GM12875 (cell line): ENCODE measurements around the gene NECTIN1.

Source experiments
- H3K4me3 ChIP-seq: one replicate; pipeline ENCODE4 v1.5.1; 2011; ENCODE audit warnings: low read depth, low read length, control low read depth
- CTCF ChIP-seq: IDR thresholded peaks from 2 replicates; pipeline ENCODE4 v1.5.1; 2011; ENCODE audit warnings: low read depth, mild to moderate bottlenecking, control low read depth, inconsistent platforms, low read length, moderate library complexity, borderline replicate concordance; ENCODE audit not compliant: insufficient read depth

NECTIN1 gene

DNA sequence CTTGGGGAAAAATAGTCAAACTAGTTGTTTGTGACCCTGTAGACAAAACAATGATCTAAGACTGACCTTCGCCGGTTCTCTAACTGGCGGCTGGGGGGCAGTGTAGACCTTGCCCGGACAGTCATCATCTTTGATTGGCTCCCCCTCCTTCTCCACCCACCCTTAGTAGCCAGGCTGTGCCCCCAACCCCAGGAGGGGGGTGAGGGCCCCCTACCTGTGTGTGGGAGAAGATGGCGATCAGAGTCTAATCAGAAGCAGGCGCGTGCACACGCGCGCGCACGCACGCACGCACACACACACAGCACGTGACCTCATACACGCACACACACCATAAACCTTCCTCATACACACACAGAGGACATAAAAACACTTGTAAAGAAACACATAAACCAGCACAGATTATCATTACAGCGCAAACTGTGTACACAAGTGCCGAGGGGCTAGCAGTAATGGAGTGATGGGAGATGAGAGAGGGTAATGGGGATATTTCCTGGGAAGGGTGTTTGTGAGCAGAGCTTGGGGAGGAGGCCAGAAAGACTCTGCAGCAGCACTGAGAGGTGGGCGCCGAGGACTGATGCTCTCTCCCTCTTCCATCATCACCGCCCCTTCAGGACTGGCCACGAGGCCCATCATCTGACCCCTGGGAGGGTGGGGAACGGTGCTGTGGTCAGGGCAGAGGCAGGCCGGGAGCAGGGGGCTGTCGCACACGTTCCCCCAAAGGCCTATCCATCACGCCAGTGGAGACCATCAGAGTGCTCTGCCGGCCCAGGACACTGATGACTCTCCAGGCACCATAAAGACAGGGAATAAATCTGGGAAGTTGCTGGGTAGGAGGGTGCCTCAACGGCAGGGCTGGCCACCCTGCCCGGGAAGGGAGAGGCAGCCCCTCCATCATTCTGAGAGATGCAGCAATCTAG lies 12.2 kb downstream of the NECTIN1 start:
- no peak overlapping the region for H3K4me3 ChIP-seq
- no peak for TF ChIP-seq CTCF

DNA sequence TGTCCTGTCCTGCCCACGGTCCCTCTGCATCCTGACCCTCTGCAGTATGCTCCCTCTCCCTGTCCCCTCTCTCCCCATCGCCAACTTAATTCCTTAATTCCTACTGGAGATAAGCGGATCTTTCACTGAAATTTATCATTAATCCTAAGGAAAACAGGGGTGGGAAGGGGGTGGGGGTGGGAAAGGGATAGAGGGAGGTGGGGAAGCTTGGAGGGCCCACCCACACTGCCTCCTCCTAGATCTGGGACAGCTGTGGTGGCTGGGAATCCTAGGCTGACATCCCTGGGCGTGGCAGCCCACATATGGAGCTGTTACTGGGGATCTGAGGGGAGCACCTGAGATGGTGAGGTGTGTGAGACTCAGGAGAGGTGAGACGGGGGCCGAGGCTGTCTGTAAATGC lies 14.4 kb downstream of the NECTIN1 start:
- H3K4me3 ChIP-seq = no peak overlapping the region
- TF ChIP-seq CTCF = no peak

- H3K4me3 ChIP-seq = no peak overlapping the region
- TF ChIP-seq CTCF = no peak
Measured at GRCh38 chr11:119714189-119714588, 14.8 kb downstream of the NECTIN1 start.

DNA sequence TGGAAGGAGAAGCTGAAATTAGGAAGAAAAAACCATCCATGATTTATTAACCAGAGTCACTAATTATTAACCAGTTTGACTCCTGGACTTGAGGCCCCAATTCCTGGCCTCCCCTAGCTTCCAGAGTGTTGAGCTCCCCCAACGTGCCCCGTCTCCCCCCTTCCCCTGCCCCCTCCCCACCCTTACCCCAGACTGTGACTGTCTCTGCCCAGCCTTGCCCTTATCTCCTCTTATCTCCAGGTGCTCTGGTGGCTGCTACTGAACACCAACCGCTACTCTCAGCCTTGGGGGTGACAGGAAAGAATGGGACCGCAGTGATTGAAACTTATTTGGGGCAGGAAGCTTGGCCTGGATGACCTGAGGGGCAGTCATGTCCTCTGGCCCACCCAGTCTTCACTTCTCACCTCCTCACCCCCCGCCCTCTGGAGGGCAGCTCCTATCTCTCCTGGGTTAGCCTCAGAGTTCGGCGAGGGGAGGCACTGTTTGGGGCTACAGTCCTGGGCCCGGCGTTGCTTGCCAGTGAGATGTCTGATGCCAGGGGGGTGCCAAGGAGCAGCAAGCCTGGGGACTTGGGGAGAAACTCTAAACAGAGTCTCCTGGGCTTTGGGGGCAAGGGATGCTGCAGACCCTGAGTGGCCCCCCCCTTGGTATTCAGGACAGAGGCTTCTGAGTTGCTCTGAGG lies 15.5 kb downstream of the NECTIN1 start:
- no peak overlapping the region for H3K4me3 ChIP-seq
- TF ChIP-seq CTCF = no peak

GRCh38 chr11:119712459-119713358 lies 16.3 kb downstream of the NECTIN1 start:
- no peak overlapping the region for H3K4me3 ChIP-seq
- no peak for TF ChIP-seq CTCF

GRCh38 chr11:119712006-119712405 lies 17.0 kb downstream of the NECTIN1 start:
- no peak overlapping the region for H3K4me3 ChIP-seq
- no peak for TF ChIP-seq CTCF
